GM23248 (cell line): ENCODE data around the gene LOXHD1. TPM values are rescaled to one million over a fixed set of nuclear protein-coding genes. Genes with fewer than 3 reads are reported as not detected.

Experiments used
- DNase-seq: peaks from one replicate; pipeline ENCODE4 v3.0.0-alpha.2; 2015
- H2AFZ ChIP-seq: fragments of 200-600 bp; sonication (generic); 2 replicates; pipeline ENCODE4 v1.6.1; 2016; ENCODE audit warnings: antibody characterized with exemption
- H3F3A ChIP-seq: fragments of 200-600 bp; sonication (generic); 2 replicates; pipeline ENCODE4 v1.6.1; 2016; ENCODE audit warnings: mild to moderate bottlenecking, antibody characterized with exemption, mixed run types; ENCODE audit not compliant: insufficient read depth
- H3K27ac ChIP-seq: fragments of 200-600 bp; sonication (generic); 2 replicates; pipeline ENCODE4 v1.5.1; 2016; ENCODE audit warnings: mild to moderate bottlenecking
- H3K27me3 ChIP-seq: fragments of 200-600 bp; sonication (generic); replicated peaks from 2 replicates; pipeline ENCODE4 v1.6.1; 2016; ENCODE audit warnings: mild to moderate bottlenecking; ENCODE audit not compliant: insufficient read depth
- H3K36me3 ChIP-seq: fragments of 200-600 bp; sonication (generic); 2 replicates; pipeline ENCODE4 v1.6.1; 2016; ENCODE audit warnings: low read depth, mild to moderate bottlenecking
- H3K4me1 ChIP-seq: fragments of 200-600 bp; sonication (generic); 2 replicates; pipeline ENCODE4 v1.6.1; 2016; ENCODE audit warnings: mild to moderate bottlenecking; ENCODE audit not compliant: insufficient read depth
- H3K4me2 ChIP-seq: fragments of 200-600 bp; sonication (generic); one replicate; pipeline ENCODE4 v1.6.1; 2016; ENCODE audit warnings: mild to moderate bottlenecking; ENCODE audit not compliant: unreplicated experiment
- H3K4me3 ChIP-seq: fragments of 200-600 bp; sonication (generic); 2 replicates; pipeline ENCODE4 v1.5.1; 2016; ENCODE audit warnings: mild to moderate bottlenecking
- H3K79me2 ChIP-seq: fragments of 200-600 bp; sonication (generic); 2 replicates; pipeline ENCODE4 v1.6.1; 2016; ENCODE audit warnings: mild to moderate bottlenecking; ENCODE audit not compliant: insufficient read depth
- H3K9ac ChIP-seq: fragments of 200-600 bp; sonication (generic); 2 replicates; pipeline ENCODE4 v1.6.1; 2016; ENCODE audit warnings: mild to moderate bottlenecking
- H3K9me2 ChIP-seq: fragments of 200-600 bp; sonication (generic); 2 replicates; pipeline ENCODE4 v1.6.1; 2016; ENCODE audit warnings: mixed run types, mild to moderate bottlenecking, moderate library complexity; ENCODE audit not compliant: insufficient read depth
- H3K9me3 ChIP-seq: fragments of 200-600 bp; sonication (generic); one replicate; pipeline ENCODE4 v1.6.1; 2017; ENCODE audit warnings: low read depth
- H4K20me1 ChIP-seq: fragments of 200-600 bp; sonication (generic); 2 replicates; pipeline ENCODE4 v1.6.0; 2016; ENCODE audit not compliant: insufficient read depth
- EZH2 ChIP-seq: fragments of 200-600 bp; sonication (generic); IDR thresholded peaks from 2 replicates; pipeline ENCODE4 v1.6.1; 2018; ENCODE audit warnings: antibody characterized with exemption, mild to moderate bottlenecking; ENCODE audit not compliant: insufficient read depth, poor library complexity, severe bottlenecking
- EZH2phosphoT487 ChIP-seq: fragments of 200-600 bp; sonication (generic); IDR thresholded peaks from 2 replicates; pipeline ENCODE4 v1.6.1; 2018; ENCODE audit warnings: antibody characterized with exemption, moderate library complexity, mild to moderate bottlenecking, low read depth; ENCODE audit not compliant: insufficient read depth
- WGBS, 2 experiments: methylation state at CpG; one replicate each; pipeline ENCODE4 v1.1.6; 2015 to 2017; ENCODE audit warnings: low lambda C conversion rate in 2 of 2, low coverage in 1 of 2; ENCODE audit errors: missing lambda C conversion rate in 2 of 2; 5-methylcytosine and 5-hydroxymethylcytosine counted together
- in situ Hi-C: fragments of 300-500 bp; cut with MboI; formaldehyde crosslinking; loops from 2 replicates; pipeline ENCODE4 v1.15.0; 2020
- polyA plus RNA-seq: library from polyadenylated mRNA; unstranded; fragments of >200 nt; fragmentation: Nextera tagmentation; extraction: Ambion mirVana; gene quantifications from 2 replicates; pipeline ENCODE4 v1.2.1, GENCODE V29; 2016
- total RNA-seq: library from RNA; depleted of rRNA; stranded (reverse); fragments of >200 nt; shearing (Covaris generic); gene quantifications from 2 replicates; pipeline ENCODE4 v1.2.3, GENCODE V29; 2014

Gene LOXHD1
- total and polyA plus RNA-seq, 2 experiments from 2014 or later, result not detected

GRCh38 chr18:46484971-46485370, 172.0 kb downstream of the LOXHD1 start:
- Histone ChIP-seq H3K36me3 (no peaks in the 10 kb centered on the region), H3K4me2 (no peak overlapping the region), H3K9me2 (no peaks in the 10 kb centered on the region), H3K27ac (no peak overlapping the region), H4K20me1 (no peaks in the 10 kb centered on the region), H3K9me3 (no peaks in the 10 kb centered on the region), H3K4me1 (no peaks in the 10 kb centered on the region), H3K79me2 (no peaks in the 10 kb centered on the region), H3K9ac (no peak overlapping the region), H3K27me3 (peaks cover 14% of the 10 kb centered on the region), H2AFZ (no peak overlapping the region), H3F3A (no peaks in the 10 kb centered on the region), H3K4me3 (no peak overlapping the region)
- WGBS, 2 experiments, result 11 to 18% methylated on average over 16 of the region's 16 CpGs
- TF ChIP-seq EZH2, result no peak
- TF ChIP-seq EZH2phosphoT487, result no peak
- in situ Hi-C loops, result loop anchor here (25.0 kb wide), 1 partner anchor 323 kb away; a partner anchor contains a TSS
- no peak for DNase-seq

GRCh38 chr18:46482831-46483230, 174.2 kb downstream of the LOXHD1 start:
- H3K4me3 ChIP-seq, result no peak overlapping the region
- H2AFZ ChIP-seq, result no peak overlapping the region
- no peaks in the 10 kb centered on the region for H3K9me2 ChIP-seq
- in situ Hi-C loops, result loop anchor here (25.0 kb wide), 1 partner anchor 321 kb away; a partner anchor contains a TSS
- H4K20me1 ChIP-seq, result no peaks in the 10 kb centered on the region
- WGBS, 2 experiments, result 28 to 33% methylated on average over 1 of the region's 1 CpG
- no peaks in the 10 kb centered on the region for H3K36me3 ChIP-seq
- H3K4me2 ChIP-seq, result no peak overlapping the region
- H3K79me2 ChIP-seq, result no peaks in the 10 kb centered on the region
- DNase-seq, result no peak
- no peaks in the 10 kb centered on the region for H3K9me3 ChIP-seq
- H3K27me3 ChIP-seq, result peaks cover 9% of the 10 kb centered on the region; the same call in 1 of the 2 replicates
- TF ChIP-seq EZH2phosphoT487, result no peak
- no peak for TF ChIP-seq EZH2
- H3K9ac ChIP-seq, result no peak overlapping the region
- H3K4me1 ChIP-seq, result no peaks in the 10 kb centered on the region
- H3K27ac ChIP-seq, result no peak overlapping the region
- no peaks in the 10 kb centered on the region for H3F3A ChIP-seq

GRCh38 chr18:46481847-46482245, 175.2 kb downstream of the LOXHD1 start:
- Histone ChIP-seq H3K27me3 (peaks cover 3% of the 10 kb centered on the region; the same call in 1 of the 2 replicates), H3K27ac (no peak overlapping the region), H3K9ac (no peak overlapping the region), H3F3A (no peaks in the 10 kb centered on the region), H4K20me1 (no peaks in the 10 kb centered on the region), H3K79me2 (no peaks in the 10 kb centered on the region), H3K4me2 (no peak overlapping the region), H3K4me3 (no peak overlapping the region), H2AFZ (no peak overlapping the region), H3K9me3 (no peaks in the 10 kb centered on the region), H3K4me1 (no peaks in the 10 kb centered on the region), H3K9me2 (no peaks in the 10 kb centered on the region), H3K36me3 (no peaks in the 10 kb centered on the region)
- TF ChIP-seq EZH2phosphoT487 (no peak), EZH2 (no peak)
- DNase-seq, result peak; percentile 10
- in situ Hi-C loops, result loop anchor here (25.0 kb wide), 1 partner anchor 320 kb away; a partner anchor contains a TSS
- 0 to 14% methylated on average over 1 of the region's 1 CpG for WGBS, 2 experiments

GRCh38 chr18:46481048-46481846, 175.8 kb downstream of the LOXHD1 start:
- Histone ChIP-seq H4K20me1 (no peaks in the 10 kb centered on the region), H3K4me1 (no peaks in the 10 kb centered on the region), H3F3A (no peaks in the 10 kb centered on the region), H3K36me3 (no peaks in the 10 kb centered on the region), H2AFZ (no peak overlapping the region), H3K79me2 (no peaks in the 10 kb centered on the region), H3K9me2 (no peaks in the 10 kb centered on the region), H3K4me3 (no peak overlapping the region), H3K27ac (no peak overlapping the region), H3K4me2 (no peak overlapping the region), H3K27me3 (peaks cover 3% of the 10 kb centered on the region; the same call in 1 of the 2 replicates), H3K9me3 (no peaks in the 10 kb centered on the region), H3K9ac (no peak overlapping the region)
- WGBS, 2 experiments, result 37 to 43% methylated on average over 9 of the region's 9 CpGs
- TF ChIP-seq EZH2phosphoT487, result no peak
- no peak for TF ChIP-seq EZH2
- peak; percentile 51 for DNase-seq
- in situ Hi-C loops, result loop anchor here (25.0 kb wide), 1 partner anchor 319 kb away; a partner anchor contains a TSS
